ENCODE data around the gene EPB41L4A. TPM values are rescaled to one million over a fixed set of nuclear protein-coding genes. Genes with fewer than 3 reads are reported as not detected.

EPB41L4A gene
- total RNA-seq, 2 experiments from 2014 or later, result 0.95 to 1.5 TPM

GRCh38 chr5:112419986-112420864 lies 1.1 kb upstream of the EPB41L4A start:
- CTCF ChIA-PET, result interaction anchor here (0.5 to 3.6 kb wide), 14 partner anchors 11 to 414 kb away, joined by 3 to 38 read pairs (median 4); no protein-coding TSS in a partner anchor
- peak overlapping the region; percentile 61 for H3K4me3 Mint-ChIP-seq
- H3K27me3 Mint-ChIP-seq, result peaks cover 40% of the 10 kb centered on the region
- H3K27ac Mint-ChIP-seq, result no peak overlapping the region
- H3K9me3 Mint-ChIP-seq, result no peaks in the 10 kb centered on the region
- no peaks in the 10 kb centered on the region for H3K36me3 Mint-ChIP-seq
- intact Hi-C loops (cut with micrococcal nuclease), result loop anchor here (1.0 to 10.0 kb wide), 7 partner anchors 210 to 661 kb away; partner anchors contain the start of gene REEP5
- peaks cover 10% of the 10 kb centered on the region for H3K4me1 Mint-ChIP-seq (ENCODE audit: low read depth)
- peak; percentile 67 for DNase-seq
- POLR2A ChIA-PET, result interaction anchor here (1.5 kb wide), 1 partner anchor 259 kb away, joined by 5 read pairs; no protein-coding TSS in a partner anchor

- intact Hi-C loops (cut with micrococcal nuclease), result loop anchor here (2.0 to 10.0 kb wide), 5 partner anchors 256 to 660 kb away; partner anchors contain the start of gene REEP5
- no peaks in the 10 kb centered on the region for H3K36me3 Mint-ChIP-seq
- peaks cover 10% of the 10 kb centered on the region for H3K4me1 Mint-ChIP-seq (ENCODE audit: low read depth)
- peak overlapping the region; percentile 68 for H3K4me3 Mint-ChIP-seq
- CTCF ChIA-PET, result interaction anchor here (1.1 to 3.6 kb wide), 4 partner anchors 12 to 257 kb away, joined by 3 to 38 read pairs (median 7); no protein-coding TSS in a partner anchor
- H3K27me3 Mint-ChIP-seq, result peaks cover 44% of the 10 kb centered on the region
- H3K27ac Mint-ChIP-seq, result no peak overlapping the region
- H3K9me3 Mint-ChIP-seq, result no peaks in the 10 kb centered on the region
- DNase-seq, result no peak
- POLR2A ChIA-PET, result interaction anchor here (1.5 kb wide), 1 partner anchor 257 kb away, joined by 5 read pairs; no protein-coding TSS in a partner anchor
These were observed 366 bp downstream of the EPB41L4A start for GRCh38 chr5:112418659-112419163.

- no peak overlapping the region for H3K27ac Mint-ChIP-seq
- DNase-seq, result peak; percentile 82
- ChIA-PET CTCF (interaction anchor here (2.1 to 3.6 kb wide), 2 partner anchors 242 to 256 kb away, joined by 5 to 38 read pairs; no protein-coding TSS in a partner anchor), POLR2A (no interaction called here)
- H3K9me3 Mint-ChIP-seq, result no peaks in the 10 kb centered on the region
- H3K4me1 Mint-ChIP-seq (ENCODE audit: low read depth), result peaks cover 10% of the 10 kb centered on the region
- intact Hi-C loops (cut with micrococcal nuclease), result loop anchor here (2.0 to 10.0 kb wide), 5 partner anchors 256 to 659 kb away; partner anchors contain the start of gene REEP5
- H3K27me3 Mint-ChIP-seq, result peaks cover 46% of the 10 kb centered on the region
- H3K4me3 Mint-ChIP-seq, result peak overlapping the region; percentile 68
- H3K36me3 Mint-ChIP-seq, result no peaks in the 10 kb centered on the region
These were observed 982 bp downstream of the EPB41L4A start for GRCh38 chr5:112417931-112418658.

- POLR2A ChIA-PET, result no interaction called here
- no peak overlapping the region for H3K27ac Mint-ChIP-seq
- CTCF ChIA-PET, result no interaction called here
- no peaks in the 10 kb centered on the region for H3K9me3 Mint-ChIP-seq
- H3K36me3 Mint-ChIP-seq, result no peaks in the 10 kb centered on the region
- peaks cover 10% of the 10 kb centered on the region for H3K4me1 Mint-ChIP-seq (ENCODE audit: low read depth)
- no peak overlapping the region for H3K4me3 Mint-ChIP-seq
- DNase-seq, result no peak
- intact Hi-C loops (cut with micrococcal nuclease), result loop anchor here (5.0 to 10.0 kb wide), 3 partner anchors 253 to 549 kb away; partner anchors contain the start of gene REEP5
- H3K27me3 Mint-ChIP-seq, result peaks cover 31% of the 10 kb centered on the region
These were observed 3.5 kb downstream of the EPB41L4A start for GRCh38 chr5:112415552-112415951.

- ChIA-PET CTCF (no interaction called here), POLR2A (no interaction called here)
- no peaks in the 10 kb centered on the region for H3K9me3 Mint-ChIP-seq
- no peak for DNase-seq
- no peak overlapping the region for H3K27ac Mint-ChIP-seq
- H3K36me3 Mint-ChIP-seq, result no peaks in the 10 kb centered on the region
- no peak overlapping the region for H3K4me3 Mint-ChIP-seq
- peaks cover 32% of the 10 kb centered on the region for H3K27me3 Mint-ChIP-seq
- peaks cover 8% of the 10 kb centered on the region for H3K4me1 Mint-ChIP-seq (ENCODE audit: low read depth)
- intact Hi-C loops (cut with micrococcal nuclease), result loop anchor here (10.0 kb wide), 1 partner anchor 551 kb away; no protein-coding TSS in a partner anchor
These were observed 5.5 kb downstream of the EPB41L4A start for GRCh38 chr5:112413611-112414010.

GRCh38 chr5:112412346-112412745 lies 6.7 kb downstream of the EPB41L4A start:
- POLR2A ChIA-PET, result no interaction called here
- intact Hi-C loops (cut with micrococcal nuclease), result loop anchor here (10.0 kb wide), 1 partner anchor 552 kb away; no protein-coding TSS in a partner anchor
- H3K4me1 Mint-ChIP-seq (ENCODE audit: low read depth), result no peaks in the 10 kb centered on the region
- peaks cover 22% of the 10 kb centered on the region for H3K27me3 Mint-ChIP-seq
- H3K36me3 Mint-ChIP-seq, result no peaks in the 10 kb centered on the region
- DNase-seq, result no peak
- no peaks in the 10 kb centered on the region for H3K9me3 Mint-ChIP-seq
- H3K4me3 Mint-ChIP-seq, result no peak overlapping the region
- CTCF ChIA-PET, result no interaction called here
- no peak overlapping the region for H3K27ac Mint-ChIP-seq

- no peak for DNase-seq
- Mint-ChIP-seq H3K4me3 (no peak overlapping the region), H3K27ac (no peak overlapping the region), H3K36me3 (no peaks in the 10 kb centered on the region), H3K4me1 (ENCODE audit: low read depth) (no peaks in the 10 kb centered on the region), H3K27me3 (peaks cover 21% of the 10 kb centered on the region), H3K9me3 (no peaks in the 10 kb centered on the region)
- ChIA-PET CTCF (no interaction called here), POLR2A (no interaction called here)
- intact Hi-C loops (cut with micrococcal nuclease), result loop anchor here (10.0 kb wide), 1 partner anchor 553 kb away; no protein-coding TSS in a partner anchor
These were observed 7.2 kb downstream of the EPB41L4A start for GRCh38 chr5:112411903-112412302.

- Mint-ChIP-seq H3K27me3 (peaks cover 14% of the 10 kb centered on the region), H3K4me1 (ENCODE audit: low read depth) (no peaks in the 10 kb centered on the region), H3K4me3 (no peak overlapping the region), H3K9me3 (no peaks in the 10 kb centered on the region), H3K27ac (no peak overlapping the region), H3K36me3 (no peaks in the 10 kb centered on the region)
- POLR2A ChIA-PET, result no interaction called here
- DNase-seq, result no peak
- CTCF ChIA-PET, result no interaction called here
- intact Hi-C loops (cut with micrococcal nuclease), result no loop called here
These were observed 11.4 kb downstream of the EPB41L4A start for GRCh38 chr5:112407666-112408065.

GRCh38 chr5:112407240-112407639 lies 11.8 kb downstream of the EPB41L4A start:
- intact Hi-C loops (cut with micrococcal nuclease), result no loop called here
- Mint-ChIP-seq H3K4me1 (ENCODE audit: low read depth) (no peaks in the 10 kb centered on the region), H3K27me3 (peaks cover 14% of the 10 kb centered on the region), H3K36me3 (no peaks in the 10 kb centered on the region), H3K27ac (no peak overlapping the region), H3K4me3 (no peak overlapping the region), H3K9me3 (no peaks in the 10 kb centered on the region)
- POLR2A ChIA-PET, result no interaction called here
- CTCF ChIA-PET, result no interaction called here
- DNase-seq, result no peak

GRCh38 chr5:112403069-112403468 lies 16.0 kb downstream of the EPB41L4A start:
- intact Hi-C loops (cut with micrococcal nuclease), result no loop called here
- Mint-ChIP-seq H3K36me3 (no peaks in the 10 kb centered on the region), H3K9me3 (no peaks in the 10 kb centered on the region), H3K27ac (no peak overlapping the region), H3K4me1 (ENCODE audit: low read depth) (no peaks in the 10 kb centered on the region), H3K27me3 (peaks cover 9% of the 10 kb centered on the region), H3K4me3 (no peak overlapping the region)
- CTCF ChIA-PET, result interaction anchor here (0.7 to 1.2 kb wide), 3 partner anchors 17 to 363 kb away, joined by 3 to 5 read pairs (median 3); no protein-coding TSS in a partner anchor
- POLR2A ChIA-PET, result no interaction called here
- DNase-seq, result no peak

GRCh38 chr5:112401924-112402323 lies 17.2 kb downstream of the EPB41L4A start:
- H3K27me3 Mint-ChIP-seq, result peaks cover 7% of the 10 kb centered on the region
- H3K9me3 Mint-ChIP-seq, result no peaks in the 10 kb centered on the region
- ChIA-PET POLR2A (no interaction called here), CTCF (no interaction called here)
- H3K4me3 Mint-ChIP-seq, result no peak overlapping the region
- no peaks in the 10 kb centered on the region for H3K4me1 Mint-ChIP-seq (ENCODE audit: low read depth)
- H3K36me3 Mint-ChIP-seq, result no peaks in the 10 kb centered on the region
- H3K27ac Mint-ChIP-seq, result no peak overlapping the region
- intact Hi-C loops (cut with micrococcal nuclease), result no loop called here
- no peak for DNase-seq

- Mint-ChIP-seq H3K9me3 (no peaks in the 10 kb centered on the region), H3K4me3 (no peak overlapping the region), H3K4me1 (ENCODE audit: low read depth) (no peaks in the 10 kb centered on the region), H3K27ac (no peak overlapping the region), H3K36me3 (no peaks in the 10 kb centered on the region), H3K27me3 (peaks cover 4% of the 10 kb centered on the region)
- CTCF ChIA-PET, result no interaction called here
- no peak for DNase-seq
- POLR2A ChIA-PET, result no interaction called here
- intact Hi-C loops (cut with micrococcal nuclease), result no loop called here
These were observed 21.4 kb downstream of the EPB41L4A start for GRCh38 chr5:112397690-112398089.

Data from activated CD4-positive, alpha-beta memory T cell treated with anti-CD3 and anti-CD28 coated beads for 36 hours (primary cell).